ENCODE data around the gene ATXN7L1.
A peak's percentile ranks its signal among the peaks of the same experiment; 100 is the strongest.

ATXN7L1 gene, protein sequence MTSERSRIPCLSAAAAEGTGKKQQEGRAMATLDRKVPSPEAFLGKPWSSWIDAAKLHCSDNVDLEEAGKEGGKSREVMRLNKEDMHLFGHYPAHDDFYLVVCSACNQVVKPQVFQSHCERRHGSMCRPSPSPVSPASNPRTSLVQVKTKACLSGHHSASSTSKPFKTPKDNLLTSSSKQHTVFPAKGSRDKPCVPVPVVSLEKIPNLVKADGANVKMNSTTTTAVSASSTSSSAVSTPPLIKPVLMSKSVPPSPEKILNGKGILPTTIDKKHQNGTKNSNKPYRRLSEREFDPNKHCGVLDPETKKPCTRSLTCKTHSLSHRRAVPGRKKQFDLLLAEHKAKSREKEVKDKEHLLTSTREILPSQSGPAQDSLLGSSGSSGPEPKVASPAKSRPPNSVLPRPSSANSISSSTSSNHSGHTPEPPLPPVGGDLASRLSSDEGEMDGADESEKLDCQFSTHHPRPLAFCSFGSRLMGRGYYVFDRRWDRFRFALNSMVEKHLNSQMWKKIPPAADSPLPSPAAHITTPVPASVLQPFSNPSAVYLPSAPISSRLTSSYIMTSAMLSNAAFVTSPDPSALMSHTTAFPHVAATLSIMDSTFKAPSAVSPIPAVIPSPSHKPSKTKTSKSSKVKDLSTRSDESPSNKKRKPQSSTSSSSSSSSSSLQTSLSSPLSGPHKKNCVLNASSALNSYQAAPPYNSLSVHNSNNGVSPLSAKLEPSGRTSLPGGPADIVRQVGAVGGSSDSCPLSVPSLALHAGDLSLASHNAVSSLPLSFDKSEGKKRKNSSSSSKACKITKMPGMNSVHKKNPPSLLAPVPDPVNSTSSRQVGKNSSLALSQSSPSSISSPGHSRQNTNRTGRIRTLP

DNA sequence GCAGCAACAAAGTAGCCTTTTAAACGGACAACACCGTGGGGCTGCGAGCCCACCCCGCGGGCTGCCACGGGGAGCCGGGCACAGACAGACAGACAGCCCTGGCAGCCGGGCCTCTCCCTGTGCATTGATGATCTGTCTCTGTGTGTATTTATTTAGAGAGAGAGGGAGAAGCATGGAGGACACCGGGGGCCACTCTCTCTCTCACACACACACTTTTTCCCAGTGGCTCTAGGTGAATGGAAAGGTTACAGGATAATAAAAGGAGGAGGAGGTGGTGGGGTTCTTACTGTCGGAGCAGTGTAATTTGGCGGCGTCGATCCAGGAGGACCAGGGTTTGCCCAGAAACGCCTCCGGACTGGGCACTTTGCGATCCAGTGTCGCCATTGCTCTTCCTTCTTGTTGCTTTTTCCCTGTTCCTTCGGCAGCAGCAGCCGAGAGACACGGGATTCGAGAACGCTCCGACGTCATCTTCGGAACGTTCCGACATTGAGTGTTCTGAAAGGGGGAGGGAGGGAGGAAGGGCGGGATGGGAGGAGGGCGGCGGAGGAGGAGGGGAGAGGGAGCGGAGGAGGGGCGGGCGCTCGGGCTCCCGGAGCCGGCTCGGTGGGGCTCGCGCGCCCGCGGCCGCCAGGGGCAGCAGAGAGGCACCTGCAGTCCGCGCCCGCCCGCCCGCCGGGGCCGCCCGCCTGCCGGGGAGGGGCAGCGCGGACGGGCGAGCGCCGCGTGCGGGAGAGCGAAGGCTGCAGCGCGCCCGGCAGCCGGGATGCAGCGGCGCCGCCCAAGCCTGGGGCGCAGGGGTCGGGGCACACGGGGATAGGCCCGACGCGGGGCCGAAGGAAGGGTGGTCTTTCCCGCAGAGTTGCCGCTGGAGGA lies at the start of gene ATXN7L1:
TSS of gene ATXN7L1 (minus strand) at position 509 of the 873 bp plus-strand sequence. CDS start at position 468, 41 bp downstream.
- DNase-seq: peak; percentile 93

DNA sequence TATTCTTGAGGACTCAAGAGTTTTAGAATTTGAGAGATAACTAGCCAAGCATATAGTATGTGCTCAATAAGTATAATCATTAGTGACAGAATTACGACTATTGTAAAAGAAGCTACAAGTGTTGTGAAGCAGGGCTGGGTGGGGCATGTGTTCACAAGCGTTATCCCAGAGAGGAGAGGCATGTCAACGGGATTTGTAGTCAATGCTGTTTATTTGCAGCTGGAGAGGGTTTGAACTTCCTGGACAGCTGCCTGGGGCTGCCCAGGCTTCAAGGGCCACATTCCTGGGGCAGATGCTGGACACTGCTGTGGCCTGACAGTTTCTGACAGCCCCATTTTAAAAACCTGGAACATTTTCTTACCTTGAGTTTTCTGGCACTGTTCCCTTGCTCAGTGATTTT lies 49.7 kb upstream of the ATXN7L1 start:
- DNase-seq: no peak

DNA sequence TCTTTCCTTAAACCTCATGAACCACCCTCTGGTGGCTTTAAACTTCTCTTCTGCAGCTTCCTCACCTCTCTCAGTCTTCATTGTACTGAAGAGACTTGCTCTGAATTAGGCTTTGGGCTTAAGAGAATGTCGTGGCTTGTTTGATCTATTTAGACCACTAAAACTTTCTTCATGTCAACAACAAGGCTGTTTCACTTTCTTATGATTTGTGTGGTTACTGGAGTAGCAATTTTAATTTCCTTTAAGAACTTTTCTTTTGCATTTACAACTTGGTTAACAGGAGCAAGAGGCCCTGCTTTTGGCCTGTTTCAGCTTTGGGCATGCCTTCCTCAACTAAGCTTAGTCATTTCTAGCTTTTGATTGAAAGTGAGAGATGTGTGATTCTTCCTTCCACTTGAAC lies 48.5 kb upstream of the ATXN7L1 start:
- DNase-seq: no peak

DNA sequence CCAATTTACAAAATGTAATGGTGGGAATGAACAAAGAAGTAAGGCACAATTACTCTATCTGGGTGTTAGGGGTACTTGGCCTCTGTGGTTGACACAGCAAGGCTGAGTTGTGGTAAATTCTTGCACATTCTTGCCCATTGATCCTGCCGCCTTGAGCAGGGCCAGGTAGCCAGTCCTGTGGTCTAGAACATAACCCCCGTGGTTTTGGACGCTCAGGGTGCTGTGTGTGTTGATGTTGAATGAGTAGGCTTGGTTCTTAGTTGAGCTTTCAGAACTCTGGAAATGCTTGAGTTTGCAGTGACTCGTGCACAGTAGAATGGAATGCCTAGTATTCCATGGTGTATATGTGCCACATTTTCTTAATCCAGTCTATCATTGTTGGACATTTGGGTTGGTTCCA lies 44.4 kb upstream of the ATXN7L1 start:
- DNase-seq: no peak

- DNase-seq: no peak
Observed at GRCh38 chr7:105917659-105918058, 41.3 kb upstream of the ATXN7L1 start.

- DNase-seq: no peak
Observed at GRCh38 chr7:105916603-105917002, 40.2 kb upstream of the ATXN7L1 start.

DNA sequence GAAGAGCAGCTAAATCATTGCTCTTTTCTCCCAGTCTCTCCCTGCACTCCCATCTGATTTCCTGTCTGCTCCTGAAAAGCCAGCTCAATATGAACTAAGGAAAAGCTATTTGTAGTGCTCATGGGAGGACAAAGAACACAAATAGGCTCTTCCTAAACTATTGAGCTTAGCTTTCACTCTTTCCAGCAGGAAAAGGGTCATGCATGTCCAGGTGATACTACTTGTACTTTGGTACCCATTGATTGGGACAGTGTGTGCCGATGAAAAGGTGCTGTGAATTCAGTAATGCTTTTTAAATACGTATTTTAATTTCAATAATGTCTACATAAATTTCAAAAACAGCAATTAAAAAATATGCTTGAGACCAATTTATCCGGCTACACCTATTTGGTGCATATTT lies 37.5 kb upstream of the ATXN7L1 start:
- no peak for DNase-seq

DNA sequence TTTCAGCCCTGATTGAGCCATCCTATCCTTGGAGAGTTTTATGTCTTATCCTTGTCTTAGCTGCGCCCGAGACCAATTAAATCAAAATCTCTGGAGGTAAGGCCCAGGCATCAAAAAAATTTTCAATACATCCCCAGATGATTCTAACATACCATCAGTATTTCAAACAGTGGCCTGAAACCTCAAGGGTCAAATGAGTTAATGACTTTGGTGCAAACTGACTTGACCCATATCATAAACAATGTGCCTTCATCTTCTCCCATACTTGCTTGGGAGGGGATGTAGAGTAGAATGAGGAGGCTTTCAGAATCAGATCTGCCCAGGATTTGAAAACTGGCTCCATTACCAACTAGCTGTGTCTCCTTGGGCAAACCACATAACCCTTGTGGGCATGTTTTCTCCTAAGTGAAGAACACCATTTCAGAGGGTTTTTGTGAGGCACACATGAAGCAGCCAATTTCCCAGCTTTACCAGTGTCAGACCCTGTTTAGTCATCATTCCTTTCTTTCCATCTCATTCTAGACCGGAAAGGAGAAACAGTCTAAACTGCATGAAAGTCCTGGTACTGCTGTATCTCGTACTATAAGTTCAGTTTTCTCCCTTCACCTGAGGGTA lies 35.7 kb upstream of the ATXN7L1 start:
- DNase-seq: no peak

- DNase-seq: no peak
Observed at GRCh38 chr7:105910172-105910571, 33.8 kb upstream of the ATXN7L1 start.

DNA sequence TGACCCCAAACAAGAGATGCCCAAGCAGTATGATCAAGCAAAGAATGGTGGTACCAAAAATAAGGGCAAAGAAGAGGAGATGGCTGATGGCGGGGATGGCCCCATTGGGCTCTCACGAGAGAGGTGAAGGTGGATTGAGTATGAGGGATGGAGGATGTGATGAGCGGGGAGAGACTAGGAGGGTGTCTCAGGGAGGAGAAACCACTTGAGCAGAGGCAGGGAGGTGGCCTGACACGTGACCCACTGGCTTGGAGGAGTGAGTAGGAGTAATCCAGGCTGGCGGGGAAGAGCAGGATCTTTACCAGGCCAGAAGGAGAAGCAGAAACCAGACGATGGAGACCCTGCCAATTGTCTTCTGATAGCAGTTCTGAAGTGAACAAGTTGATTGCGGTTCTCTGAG lies 33.3 kb upstream of the ATXN7L1 start:
- no peak for DNase-seq

DNA sequence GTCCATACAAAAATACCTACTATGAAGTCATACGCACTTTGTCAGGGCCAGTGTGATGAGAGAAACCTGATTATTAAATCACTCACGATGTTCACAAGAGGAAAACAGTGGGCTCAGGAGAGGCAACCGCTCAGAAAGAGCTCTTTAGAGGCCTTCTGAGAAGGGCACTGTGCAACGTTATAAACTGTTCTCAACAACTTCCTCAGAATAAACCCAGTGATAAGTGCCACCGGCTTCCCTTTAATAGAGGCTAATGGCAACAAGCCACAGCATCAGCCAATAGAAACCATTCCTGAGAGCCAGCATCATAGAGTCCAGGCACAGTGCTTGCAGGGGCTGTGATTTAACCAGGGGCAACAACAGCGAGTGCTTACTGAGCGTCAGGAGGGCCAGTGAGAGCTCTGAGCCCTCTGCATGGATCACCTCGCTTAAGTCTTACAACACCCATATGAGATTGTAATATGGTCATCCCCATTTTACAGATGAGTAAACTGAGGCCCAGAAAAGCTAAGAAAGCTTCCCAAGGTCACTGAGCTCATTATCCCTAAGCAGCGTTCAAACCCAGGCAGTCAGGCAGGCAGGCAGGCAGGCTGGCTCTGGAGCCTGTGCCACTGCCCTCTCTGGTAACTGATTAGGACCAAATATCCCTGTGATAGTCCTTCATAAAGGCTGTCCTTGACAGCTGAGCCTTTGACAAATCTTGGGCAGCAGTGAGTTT lies 30.9 kb upstream of the ATXN7L1 start:
- DNase-seq: no peak

- DNase-seq: no peak
Observed at GRCh38 chr7:105906695-105907094, 30.3 kb upstream of the ATXN7L1 start.

- no peak for DNase-seq
Observed at GRCh38 chr7:105905910-105906568, 29.6 kb upstream of the ATXN7L1 start.

DNA sequence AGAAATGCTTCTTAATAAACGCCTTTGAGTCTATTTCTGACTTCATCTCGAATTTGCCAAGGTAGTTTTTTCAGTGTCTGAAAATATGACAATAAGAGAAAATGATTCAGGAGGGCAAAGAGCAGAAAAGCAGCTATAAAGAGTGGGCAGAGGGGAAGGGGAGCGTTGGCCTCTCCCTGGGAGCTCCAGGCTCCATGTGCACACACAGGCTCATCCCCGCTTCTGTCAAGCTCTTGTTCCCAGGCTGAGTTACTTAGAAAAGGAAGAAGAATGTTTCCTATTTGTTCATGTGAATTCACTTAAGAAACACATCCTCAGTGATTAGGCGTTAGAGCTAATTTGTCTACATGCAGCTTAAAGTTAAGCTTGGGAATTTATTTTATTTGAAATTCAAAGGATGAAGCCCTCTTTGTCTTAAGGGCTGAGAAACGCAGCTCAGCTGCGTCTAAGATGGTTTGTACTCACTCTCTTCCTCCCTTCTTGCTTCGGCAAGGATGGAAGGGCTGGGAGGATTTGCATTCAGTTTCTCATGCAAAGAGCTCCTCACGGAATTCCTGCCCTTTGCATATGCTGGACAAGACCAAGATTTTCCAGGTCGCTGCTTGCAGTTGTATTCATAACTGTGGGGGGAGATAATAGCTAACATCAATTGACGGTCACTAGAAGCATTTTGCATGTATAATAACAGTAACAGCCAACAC lies 29.0 kb upstream of the ATXN7L1 start:
- DNase-seq: no peak

DNA sequence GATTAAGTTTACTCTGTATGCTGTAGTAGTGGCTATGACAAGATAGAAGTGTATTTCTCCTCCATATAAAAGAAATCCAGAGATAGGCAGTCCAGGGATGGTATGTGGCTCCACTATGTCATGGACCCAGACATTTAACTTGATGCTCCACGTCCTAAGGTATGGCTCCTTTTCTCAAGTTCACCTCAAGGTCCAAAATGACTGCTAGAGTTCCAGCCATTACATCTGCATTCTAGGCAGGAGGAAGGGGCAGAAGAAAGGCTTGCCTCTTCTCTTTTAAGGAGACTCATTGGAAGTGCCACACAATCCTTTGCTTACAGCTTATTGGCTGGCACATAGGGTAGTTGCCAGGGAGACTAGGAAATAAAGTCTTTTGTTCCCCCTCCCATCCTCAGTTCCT lies 27.7 kb upstream of the ATXN7L1 start:
- no peak for DNase-seq

DNA sequence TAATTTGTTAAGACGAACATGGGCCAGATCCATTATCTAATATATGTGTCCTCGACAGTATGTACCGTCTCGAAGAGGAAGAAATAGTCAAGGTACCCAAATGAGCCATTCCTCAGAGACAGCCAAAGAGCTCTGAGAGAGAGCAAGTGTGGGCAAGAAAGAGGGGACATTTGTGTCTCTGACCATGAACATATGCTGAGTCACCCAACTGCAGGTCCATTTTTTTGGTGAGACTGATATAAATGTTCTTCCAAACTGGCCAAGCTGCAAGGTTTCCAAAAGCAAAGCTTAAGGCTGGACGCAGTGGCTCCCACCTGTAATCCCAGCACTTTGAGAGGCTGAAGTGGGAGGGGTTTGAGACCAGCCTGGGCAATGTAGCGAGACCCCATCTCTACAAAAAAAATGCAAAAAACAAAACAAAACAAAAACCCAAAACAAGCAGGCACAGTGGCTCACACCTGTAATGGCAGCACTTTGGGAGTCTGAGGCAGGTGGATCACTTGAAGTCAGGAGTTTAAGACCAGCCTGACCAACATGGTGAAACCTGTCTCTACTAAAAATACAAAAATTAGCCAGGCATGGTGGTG lies 26.0 kb upstream of the ATXN7L1 start:
- DNase-seq: no peak

- no peak for DNase-seq
Observed at GRCh38 chr7:105897999-105898398, 21.6 kb upstream of the ATXN7L1 start.

DNA sequence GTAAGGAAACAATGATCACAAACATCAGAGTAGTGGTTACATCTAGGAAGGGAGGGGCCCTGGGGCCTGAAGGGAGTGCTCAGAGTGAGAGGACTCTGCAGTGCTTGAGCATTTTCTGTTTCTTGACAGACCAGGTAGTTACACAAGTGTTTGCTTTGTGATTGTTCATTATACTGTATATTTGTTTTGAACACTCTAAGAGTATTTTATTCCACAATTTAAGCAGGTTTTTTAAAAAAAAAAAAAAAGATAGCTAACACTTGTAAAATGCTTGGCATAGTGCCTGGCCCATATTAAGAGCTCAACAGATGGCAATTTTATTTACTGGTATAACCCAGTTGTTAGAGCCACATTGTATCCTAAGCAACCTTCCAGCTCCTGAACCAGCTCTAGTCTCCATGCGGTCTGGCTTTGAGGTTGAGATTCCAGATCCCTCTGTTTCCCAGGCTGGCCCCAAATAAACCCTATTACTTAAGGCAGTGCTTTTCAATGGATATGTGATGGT lies 20.1 kb upstream of the ATXN7L1 start:
- no peak for DNase-seq

DNA sequence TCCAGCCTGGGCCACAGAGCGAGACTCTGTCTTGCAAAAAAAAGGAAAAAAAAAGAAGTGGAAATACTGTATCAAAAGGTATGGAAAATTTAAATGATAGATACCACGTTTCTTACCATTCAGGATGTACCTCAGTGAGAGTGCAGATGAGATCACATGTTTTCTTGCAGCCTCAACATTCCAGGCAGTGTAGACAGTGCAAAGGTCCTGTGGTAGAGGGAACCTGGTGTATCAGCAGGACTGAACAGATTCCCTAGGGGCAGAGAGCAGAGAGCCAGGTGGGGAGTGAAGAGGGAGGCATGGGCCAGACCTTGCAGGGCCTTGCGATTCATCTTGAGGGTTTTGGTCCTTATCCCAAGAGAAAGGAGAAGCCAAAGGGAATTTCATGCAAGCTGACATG lies 17.7 kb upstream of the ATXN7L1 start:
- DNase-seq: no peak

- no peak for DNase-seq
Observed at GRCh38 chr7:105892387-105892786, 16.0 kb upstream of the ATXN7L1 start.

All from activated CD4-positive, alpha-beta T cell treated with anti-CD3 and anti-CD28 coated beads, Interleukin-2, amount 50 U/mL, for 1 hour (primary cell).